Left lobe of liver (tissue), 2 donors: Measurements from ENCODE around the gene CCNY. TPM values are rescaled to one million over a fixed set of nuclear protein-coding genes. Genes with fewer than 3 reads are reported as not detected.

Source experiments
- ATAC-seq: fragments of 200-7000 bp; cut with Tn5 transposase; one replicate; pipeline ENCODE4 v1.9.1; 2020; ENCODE audit warnings: mild to moderate bottlenecking, moderate library complexity
- DNase-seq: peaks from one replicate; pipeline ENCODE4 v3.0.0-alpha.2; 2020; ENCODE audit warnings: low spot score
- total RNA-seq: library from RNA; stranded (reverse); gene quantifications from one replicate; pipeline ENCODE4 v1.2.1, GENCODE V29; 2021
- donor health status: DM: no; HTN: no; CAD: no; lungs with moderate emphysema.
- donor health status: DM: no; HTN: yes; CAD: no.

CCNY gene
- total RNA-seq, 1 donor from 2014 or later, result 48.4 TPM

- ATAC-seq, result no peak
- DNase-seq, result no peak
These were observed 237.5 kb downstream of the CCNY start for GRCh38 chr10:35573796-35574195.

- ATAC-seq (no peak), DNase-seq (no peak)
These were observed 238.6 kb downstream of the CCNY start for GRCh38 chr10:35574924-35575352.

- ATAC-seq (no peak), DNase-seq (no peak)
These were observed 239.3 kb downstream of the CCNY start for GRCh38 chr10:35575640-35576039.

GRCh38 chr10:35576730-35577129 lies 240.4 kb downstream of the CCNY start:
- ATAC-seq (no peak), DNase-seq (no peak)

GRCh38 chr10:35577926-35578617 lies 241.8 kb downstream of the CCNY start:
- ATAC-seq (no peak), DNase-seq (no peak)

GRCh38 chr10:35578618-35578956 lies 242.3 kb downstream of the CCNY start:
- ATAC-seq (no peak), DNase-seq (no peak)

GRCh38 chr10:35579116-35579515 lies 242.8 kb downstream of the CCNY start:
- ATAC-seq (no peak), DNase-seq (no peak)

- DNase-seq, result no peak
These were observed 243.6 kb downstream of the CCNY start for GRCh38 chr10:35579726-35580422.

GRCh38 chr10:35580423-35580770 lies 244.1 kb downstream of the CCNY start:
- ATAC-seq (no peak), DNase-seq (no peak)

More at GRCh38 chr10:35579726-35580422, 243.6 kb downstream of the CCNY start:
- ATAC-seq, result no peak

- ATAC-seq, result no peak
These were observed 245.3 kb downstream of the CCNY start for GRCh38 chr10:35581655-35582054.

GRCh38 chr10:35584946-35585345 lies 248.6 kb downstream of the CCNY start:
- DNase-seq, result no peak
- ATAC-seq, result no peak

More at GRCh38 chr10:35581655-35582054, 245.3 kb downstream of the CCNY start:
- DNase-seq, result no peak

GRCh38 chr10:35585356-35585755 lies 249.0 kb downstream of the CCNY start:
- no peak for DNase-seq

GRCh38 chr10:35585903-35586535 lies 249.7 kb downstream of the CCNY start:
- ATAC-seq (no peak), DNase-seq (no peak)

More at GRCh38 chr10:35585356-35585755, 249.0 kb downstream of the CCNY start:
- no peak for ATAC-seq

GRCh38 chr10:35588836-35589235 lies 252.5 kb downstream of the CCNY start:
- no peak for ATAC-seq
- no peak for DNase-seq

GRCh38 chr10:35592441-35592840 lies 256.1 kb downstream of the CCNY start:
- ATAC-seq, result no peak
- DNase-seq, result no peak

- ATAC-seq (no peak), DNase-seq (no peak)
These were observed 258.1 kb downstream of the CCNY start for GRCh38 chr10:35594115-35595079.

- ATAC-seq (no peak), DNase-seq (no peak)
These were observed 258.8 kb downstream of the CCNY start for GRCh38 chr10:35595106-35595505.

GRCh38 chr10:35598379-35598778 lies 262.1 kb downstream of the CCNY start:
- DNase-seq (no peak), ATAC-seq (peak; percentile 80)

- no peak for DNase-seq
- ATAC-seq, result no peak
These were observed 263.9 kb downstream of the CCNY start for GRCh38 chr10:35600193-35600592.

- no peak for ATAC-seq
- DNase-seq, result no peak
These were observed 268.9 kb downstream of the CCNY start, which contains the start of gene GJD4 for GRCh38 chr10:35605191-35605590. TSS of gene GJD4 (plus strand) at chr10:35605341. CDS start at chr10:35605568, 227 bp downstream.

- ATAC-seq (no peak), DNase-seq (no peak)
These were observed 270.1 kb downstream of the CCNY start for GRCh38 chr10:35606430-35606829.
